HepG2 (cell line): Measurements from ENCODE around the gene MTHFD1L.

Experiments used
- MIER2 ChIP-seq: IDR thresholded peaks from 2 replicates; pipeline ENCODE4 v1.6.1; 2016; ENCODE audit warnings: missing biosample characterization, missing genetic modification reagents
- NFRKB ChIP-seq: fragments of 450-650 bp; IDR thresholded peaks from 2 replicates; pipeline ENCODE4 v1.6.1; 2017
- ZNF224 ChIP-seq: sonication (generic); formaldehyde crosslinking; IDR thresholded peaks from 2 replicates; pipeline ENCODE4 v1.5.0; 2020; ENCODE audit warnings: mild to moderate bottlenecking, missing genetic modification reagents
- TF ChIP-seq, protein P1 (sequence below): sonication (generic); formaldehyde crosslinking; IDR thresholded peaks from 2 replicates; pipeline ENCODE4 v1.4.0; 2020; ENCODE audit warnings: missing genetic modification reagents

GRCh38 chr6:150894191-150894744, 28.8 kb downstream of the MTHFD1L start:
- TF ChIP-seq, protein P1, sequence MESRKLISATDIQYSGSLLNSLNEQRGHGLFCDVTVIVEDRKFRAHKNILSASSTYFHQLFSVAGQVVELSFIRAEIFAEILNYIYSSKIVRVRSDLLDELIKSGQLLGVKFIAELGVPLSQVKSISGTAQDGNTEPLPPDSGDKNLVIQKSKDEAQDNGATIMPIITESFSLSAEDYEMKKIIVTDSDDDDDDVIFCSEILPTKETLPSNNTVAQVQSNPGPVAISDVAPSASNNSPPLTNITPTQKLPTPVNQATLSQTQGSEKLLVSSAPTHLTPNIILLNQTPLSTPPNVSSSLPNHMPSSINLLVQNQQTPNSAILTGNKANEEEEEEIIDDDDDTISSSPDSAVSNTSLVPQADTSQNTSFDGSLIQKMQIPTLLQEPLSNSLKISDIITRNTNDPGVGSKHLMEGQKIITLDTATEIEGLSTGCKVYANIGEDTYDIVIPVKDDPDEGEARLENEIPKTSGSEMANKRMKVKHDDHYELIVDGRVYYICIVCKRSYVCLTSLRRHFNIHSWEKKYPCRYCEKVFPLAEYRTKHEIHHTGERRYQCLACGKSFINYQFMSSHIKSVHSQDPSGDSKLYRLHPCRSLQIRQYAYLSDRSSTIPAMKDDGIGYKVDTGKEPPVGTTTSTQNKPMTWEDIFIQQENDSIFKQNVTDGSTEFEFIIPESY = no peak
- TF ChIP-seq MIER2 (no peak), NFRKB (no peak), ZNF224 (CRISPR knock-in tag) (no peak)
